HG03460 (cell line): Measurements from ENCODE around the gene ZSWIM6.

Experiments used
- ATAC-seq: cut with Tn5 transposase; IDR thresholded peaks from one replicate; pipeline ENCODE4 v1.9.1; 2021; ENCODE audit not compliant: unreplicated experiment

ZSWIM6 gene

GRCh38 chr5:61472172-61472958, 140.3 kb downstream of the ZSWIM6 start:
- no peak for ATAC-seq

- ATAC-seq = no peak
Observed at GRCh38 chr5:61474746-61475145, 142.7 kb downstream of the ZSWIM6 start.

- no peak for ATAC-seq
Observed at GRCh38 chr5:61477788-61478187, 145.7 kb downstream of the ZSWIM6 start.

- ATAC-seq = no peak
Observed at GRCh38 chr5:61479850-61480614, 148.0 kb downstream of the ZSWIM6 start.

GRCh38 chr5:61482980-61483379, 150.9 kb downstream of the ZSWIM6 start:
- ATAC-seq = no peak

- ATAC-seq = no peak
Observed at GRCh38 chr5:61486476-61486875, 154.4 kb downstream of the ZSWIM6 start.

- no peak for ATAC-seq
Observed at GRCh38 chr5:61489574-61489973, 157.5 kb downstream of the ZSWIM6 start.

- ATAC-seq = no peak
Observed at GRCh38 chr5:61491861-61492260, 159.8 kb downstream of the ZSWIM6 start.

- no peak for ATAC-seq
Observed at GRCh38 chr5:61493973-61494372, 161.9 kb downstream of the ZSWIM6 start.

- no peak for ATAC-seq
Observed at GRCh38 chr5:61496446-61496845, 164.4 kb downstream of the ZSWIM6 start.

- ATAC-seq = no peak
Observed at GRCh38 chr5:61496860-61497259, 164.8 kb downstream of the ZSWIM6 start.

GRCh38 chr5:61498121-61498520, 166.1 kb downstream of the ZSWIM6 start:
- ATAC-seq = no peak

- ATAC-seq = no peak
Observed at GRCh38 chr5:61501971-61502370, 169.9 kb downstream of the ZSWIM6 start.

- ATAC-seq = no peak
Observed at GRCh38 chr5:61504143-61504770, 172.2 kb downstream of the ZSWIM6 start.

GRCh38 chr5:61505281-61505680, 173.2 kb downstream of the ZSWIM6 start:
- no peak for ATAC-seq

- ATAC-seq = no peak
Observed at GRCh38 chr5:61507232-61507631, 175.2 kb downstream of the ZSWIM6 start.

- no peak for ATAC-seq
Observed at GRCh38 chr5:61516946-61517345, 184.9 kb downstream of the ZSWIM6 start.

GRCh38 chr5:61519728-61520277, 187.7 kb downstream of the ZSWIM6 start:
- no peak for ATAC-seq

GRCh38 chr5:61523073-61523472, 191.0 kb downstream of the ZSWIM6 start:
- no peak for ATAC-seq

GRCh38 chr5:61523997-61524396, 191.9 kb downstream of the ZSWIM6 start:
- no peak for ATAC-seq

- no peak for ATAC-seq
Observed at GRCh38 chr5:61525512-61526206, 193.6 kb downstream of the ZSWIM6 start.
